SW480 (cell line): Measurements from ENCODE around the gene ZFP57.

Source experiments
- DNase-seq: peaks from one replicate; pipeline ENCODE4 v3.0.0-alpha.2; 2016; ENCODE audit warnings: low spot score

ZFP57 gene

GRCh38 chr6:29626948-29627754 is 53.8 kb downstream of the ZFP57 start:
- DNase-seq: no peak

- DNase-seq: no peak
Observed at GRCh38 chr6:29625337-29625930, 55.5 kb downstream of the ZFP57 start.

GRCh38 chr6:29624520-29624961 is 56.4 kb downstream of the ZFP57 start:
- no peak for DNase-seq
